HepG2 (cell line): ENCODE measurements around the gene CLDN19. TPM values are rescaled to one million over a fixed set of nuclear protein-coding genes. Genes with fewer than 3 reads are reported as not detected.
A peak's percentile ranks its signal among the peaks of the same experiment; 100 is the strongest.

Experiments used
- ASH2L ChIP-seq: fragments of 300-600, 200-600 bp; sonication (generic); IDR thresholded peaks from 2 replicates; pipeline ENCODE4 v1.7.0; 2017; ENCODE audit warnings: low read depth, mild to moderate bottlenecking, moderate library complexity, mixed read lengths, low read length; ENCODE audit not compliant: insufficient read length
- ATRX ChIP-seq: sonication (generic); formaldehyde crosslinking; IDR thresholded peaks from 2 replicates; pipeline ENCODE4 v1.4.0; 2020; ENCODE audit warnings: missing genetic modification reagents, borderline replicate concordance
- BRCA1 ChIP-seq: sonication (generic); formaldehyde crosslinking; IDR thresholded peaks from 2 replicates; pipeline ENCODE4 v1.4.0; 2020; ENCODE audit warnings: missing genetic modification reagents
- CHD4 ChIP-seq: fragments of 200-600 bp; sonication (generic); IDR thresholded peaks from 2 replicates; pipeline ENCODE4 v1.7.0; 2017; ENCODE audit warnings: mild to moderate bottlenecking, low read length, borderline replicate concordance
- CTCF ChIP-seq: sonication (generic); formaldehyde crosslinking; IDR thresholded peaks from 2 replicates; pipeline ENCODE4 v1.5.0; 2020; ENCODE audit warnings: mild to moderate bottlenecking, missing genetic modification reagents, moderate library complexity
- FOXC1 ChIP-seq: sonication (generic); formaldehyde crosslinking; IDR thresholded peaks from 2 replicates; pipeline ENCODE4 v1.8.0; 2022; ENCODE audit warnings: mild to moderate bottlenecking, missing genetic modification reagents, borderline replicate concordance
- FOXP1 ChIP-seq, 2 experiments: fragments of 450-650 bp in 1 of 2; IDR thresholded peaks; 2 replicates each; pipeline ENCODE4 v1.6.1; 2017 to 2018; ENCODE audit warnings: antibody characterized with exemption in 1 of 2
- GLMP ChIP-seq: sonication (generic); formaldehyde crosslinking; IDR thresholded peaks from 2 replicates; pipeline ENCODE4 v1.9.0; 2021; ENCODE audit warnings: missing genetic modification reagents, mild to moderate bottlenecking, borderline replicate concordance
- GTF2F1 ChIP-seq: fragments of 150-350 bp; IDR thresholded peaks from 2 replicates; pipeline ENCODE4 v1.6.1; 2014; ENCODE audit warnings: low read length
- KAT2B ChIP-seq: fragments of 150-350 bp; IDR thresholded peaks from 2 replicates; pipeline ENCODE4 v1.6.1; 2014; ENCODE audit warnings: low read depth, low read length, borderline replicate concordance
- PCBP2 ChIP-seq: fragments of 200-400 bp; formaldehyde crosslinking; optimal IDR thresholded peaks from 2 replicates; pipeline ENCODE3; 2018; ENCODE audit warnings: low read length, low read depth; ENCODE audit not compliant: poor library complexity, severe bottlenecking
- SKI ChIP-seq: fragments of 450-650 bp; IDR thresholded peaks from one replicate; pipeline ENCODE4 v1.6.1; 2018; ENCODE audit warnings: mild to moderate bottlenecking; ENCODE audit not compliant: partially characterized antibody
- ZFP36 ChIP-seq: fragments of 150-350 bp; IDR thresholded peaks from 2 replicates; pipeline ENCODE4 v1.6.1; 2018; ENCODE audit warnings: borderline replicate concordance, low read length, low read depth; ENCODE audit not compliant: partially characterized antibody
- ZFYVE20 ChIP-seq: sonication (generic); formaldehyde crosslinking; IDR thresholded peaks from 2 replicates; pipeline ENCODE4 v1.8.0; 2023; ENCODE audit warnings: low read depth, mild to moderate bottlenecking, moderate library complexity, missing genetic modification reagents, borderline replicate concordance
- ZNF124 ChIP-seq: sonication (generic); formaldehyde crosslinking; IDR thresholded peaks from 2 replicates; pipeline ENCODE4 v1.4.0; 2020; ENCODE audit warnings: missing genetic modification reagents
- ZNF225 ChIP-seq: sonication (generic); formaldehyde crosslinking; IDR thresholded peaks from 2 replicates; pipeline ENCODE4 v1.4.0; 2020; ENCODE audit warnings: mild to moderate bottlenecking, missing genetic modification reagents
- ZNF468 ChIP-seq: sonication (generic); formaldehyde crosslinking; IDR thresholded peaks from 2 replicates; pipeline ENCODE4 v1.8.0; 2022; ENCODE audit warnings: mild to moderate bottlenecking, moderate library complexity, missing genetic modification reagents
- ZNF512 ChIP-seq: sonication (generic); formaldehyde crosslinking; IDR thresholded peaks from 2 replicates; pipeline ENCODE4 v1.4.0; 2020; ENCODE audit warnings: mild to moderate bottlenecking, missing genetic modification reagents
- ZNF724P ChIP-seq: sonication (generic); formaldehyde crosslinking; IDR thresholded peaks from 2 replicates; pipeline ENCODE4 v1.8.0; 2022; ENCODE audit warnings: missing genetic modification reagents, borderline replicate concordance
- polyA plus RNA-seq, 8 experiments: library from polyadenylated mRNA; depleted of rRNA in 3 of 8; stranded (reverse) in 7 of 8; unstranded in 1 of 8; fragments of >200 nt; fragmentation: Illumina TruSeq in 4 of 8; extraction: Trizol in 4 of 8; gene quantifications; 2 replicates each; pipeline versions ENCODE4 v1.2.1 to v1.2.3, GENCODE V29; 2011 to 2016; ENCODE audit warnings: low read depth in 4 of 8, missing spikeins in 1 of 8, mixed read lengths in 1 of 8; ENCODE audit not compliant: insufficient read depth in 1 of 8
- total RNA-seq, 5 experiments: library from RNA; depleted of rRNA; stranded (reverse); fragments of >200 nt; fragmentation: Illumina TruSeq; extraction: Trizol; gene quantifications; 2 replicates each; pipeline ENCODE4 v1.2.3, GENCODE V29; 2016; ENCODE audit warnings: low read depth in 1 of 5
- TF ChIP-seq, protein P1 (sequence below): sonication (generic); formaldehyde crosslinking; IDR thresholded peaks from 2 replicates; pipeline ENCODE4 v1.4.0; 2020; ENCODE audit warnings: missing genetic modification reagents

The CLDN19 gene
- total and polyA plus RNA-seq, 2 of the 13 experiments (the other 11 are each of a cell fraction or from before 2014, with no cell fraction given), result 5.0 to 7.6 TPM

DNA sequence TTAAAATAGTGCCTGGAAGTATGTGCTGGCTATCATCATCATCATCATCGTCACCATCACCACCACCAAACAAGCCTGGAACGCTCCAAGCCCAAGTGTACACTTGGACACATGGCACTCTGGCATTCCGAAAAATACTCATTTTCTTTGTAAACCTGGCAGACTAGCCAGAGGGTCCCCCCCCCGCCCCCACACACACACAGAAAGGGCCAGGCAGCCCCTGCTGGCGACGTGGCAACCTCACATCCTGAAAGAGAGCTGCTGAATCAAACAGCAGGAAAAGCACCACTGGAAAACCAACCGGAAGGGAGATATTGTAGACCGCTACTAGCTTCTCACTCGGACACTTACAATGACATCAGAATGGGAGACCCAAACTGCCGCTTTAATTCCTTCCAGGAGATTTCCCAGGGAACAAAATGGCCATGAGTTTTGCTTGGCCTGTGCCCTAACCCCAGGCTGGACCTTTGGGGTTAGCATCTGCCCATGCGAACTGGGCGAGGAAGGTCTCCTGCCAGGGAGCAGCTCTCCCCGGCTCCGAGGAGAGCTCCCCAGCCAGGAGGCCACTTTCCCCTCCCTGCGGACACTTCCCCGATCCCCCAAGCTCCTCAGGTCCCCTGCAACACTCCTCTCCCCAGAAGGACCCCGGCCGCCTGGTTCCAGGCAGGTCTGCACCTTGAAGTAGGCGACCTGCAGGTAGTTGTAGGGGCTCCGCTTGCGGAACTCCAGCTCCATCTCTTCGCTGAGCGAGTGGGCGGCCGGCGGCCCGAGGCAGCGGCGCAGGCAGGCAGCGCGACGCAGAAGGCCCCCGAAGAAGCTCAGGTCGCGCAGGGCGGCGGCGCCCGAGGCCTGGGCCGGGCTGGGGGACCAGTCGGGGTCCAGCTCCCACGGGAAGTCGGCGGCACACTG lies 26.1 kb upstream of the CLDN19 start (continued):
- no peak for TF ChIP-seq FOXC1
- no peak for TF ChIP-seq BRCA1 (CRISPR knock-in tag)
- no peak for TF ChIP-seq SKI
- no peak for TF ChIP-seq ZFP36
- TF ChIP-seq ZFYVE20 (CRISPR knock-in tag), result no peak
- peak; percentile 70 for TF ChIP-seq CTCF (CRISPR knock-in tag)
- TF ChIP-seq ZNF124 (CRISPR knock-in tag), result 0 out of 2 replicates have a peak, but pooled peaks have one; percentile 54
- TF ChIP-seq FOXP1 (IDR thresholded peaks at IDR 0.05), result no peak
- TF ChIP-seq FOXP1 (CRISPR knock-in tag; IDR thresholded peaks at IDR 0.05), result no peak
- TF ChIP-seq PCBP2, result no peak
- TF ChIP-seq ZNF225 (CRISPR knock-in tag), result peak; percentile 60; the same call in 1 of the 2 replicates
- TF ChIP-seq, protein P1, sequence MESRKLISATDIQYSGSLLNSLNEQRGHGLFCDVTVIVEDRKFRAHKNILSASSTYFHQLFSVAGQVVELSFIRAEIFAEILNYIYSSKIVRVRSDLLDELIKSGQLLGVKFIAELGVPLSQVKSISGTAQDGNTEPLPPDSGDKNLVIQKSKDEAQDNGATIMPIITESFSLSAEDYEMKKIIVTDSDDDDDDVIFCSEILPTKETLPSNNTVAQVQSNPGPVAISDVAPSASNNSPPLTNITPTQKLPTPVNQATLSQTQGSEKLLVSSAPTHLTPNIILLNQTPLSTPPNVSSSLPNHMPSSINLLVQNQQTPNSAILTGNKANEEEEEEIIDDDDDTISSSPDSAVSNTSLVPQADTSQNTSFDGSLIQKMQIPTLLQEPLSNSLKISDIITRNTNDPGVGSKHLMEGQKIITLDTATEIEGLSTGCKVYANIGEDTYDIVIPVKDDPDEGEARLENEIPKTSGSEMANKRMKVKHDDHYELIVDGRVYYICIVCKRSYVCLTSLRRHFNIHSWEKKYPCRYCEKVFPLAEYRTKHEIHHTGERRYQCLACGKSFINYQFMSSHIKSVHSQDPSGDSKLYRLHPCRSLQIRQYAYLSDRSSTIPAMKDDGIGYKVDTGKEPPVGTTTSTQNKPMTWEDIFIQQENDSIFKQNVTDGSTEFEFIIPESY (CRISPR knock-in tag), result no peak
- no peak for TF ChIP-seq CHD4
- no peak for TF ChIP-seq ZNF724P (CRISPR knock-in tag)
- TF ChIP-seq ATRX (CRISPR knock-in tag), result no peak
- TF ChIP-seq GLMP (CRISPR knock-in tag), result no peak
- no peak for TF ChIP-seq ASH2L
- TF ChIP-seq KAT2B, result no peak
- TF ChIP-seq ZNF512, result no peak
- no peak for TF ChIP-seq GTF2F1
- TF ChIP-seq ZNF468, result no peak
